ENCODE results near the gene MACO1. TPM values are rescaled to one million over a fixed set of nuclear protein-coding genes. Genes with fewer than 3 reads are reported as not detected.
"Not testable (repeated sequence)": the region's sequence is repeated elsewhere in the genome, so short reads cannot be mapped to it uniquely, and the experiment has no call there.

Gene MACO1
- total RNA-seq, 1 experiment from 2014 or later = 9.6 TPM

DNA sequence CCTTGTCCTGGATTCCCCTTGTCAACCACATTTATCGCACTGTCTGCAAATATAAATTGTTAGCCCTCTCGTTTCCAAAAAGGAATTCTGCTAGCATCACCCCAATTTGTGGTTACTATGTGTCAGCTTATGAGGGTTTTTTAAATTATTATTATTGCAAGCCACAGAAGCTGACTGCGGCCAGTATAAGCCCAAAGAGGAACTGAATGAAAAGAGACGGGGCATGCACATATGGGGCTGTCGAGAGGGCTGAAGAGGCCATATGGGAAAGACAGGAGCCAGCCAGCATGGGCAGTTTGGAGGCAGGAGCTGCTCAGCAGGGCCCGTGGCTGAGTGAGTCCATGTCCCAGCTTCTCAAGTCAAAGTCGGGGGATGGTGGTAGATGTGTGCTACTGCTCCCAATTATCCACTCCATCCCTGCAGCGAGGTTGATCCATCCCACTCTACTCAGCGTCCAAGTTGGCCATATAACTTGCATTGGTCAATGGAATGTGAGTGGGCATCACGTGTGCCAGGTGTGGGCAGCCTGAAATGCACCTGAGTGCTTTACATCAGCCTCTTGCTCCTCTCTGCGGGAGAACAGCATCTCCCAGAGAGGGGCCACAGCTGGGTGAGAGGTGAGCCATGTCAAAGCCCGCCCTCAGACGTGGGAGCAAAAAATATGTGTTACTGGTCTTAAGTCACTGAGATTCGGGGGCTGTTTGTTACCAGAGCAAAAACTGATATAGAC, 75.1 kb downstream of the MACO1 start:
- H2AFZ ChIP-seq = 0 out of 2 replicates have a peak overlapping the region, but pooled peaks have one; percentile 76
- no peaks in the 10 kb centered on the region for H4K20me1 ChIP-seq (ENCODE audit: insufficient read depth)
- H3K4me2 ChIP-seq = peak overlapping the region; percentile 68
- no TSS peak for BruUV-seq (replicated peaks)
- no peak overlapping the region for H3K4me3 ChIP-seq
- H3F3A ChIP-seq (ENCODE audit: insufficient read depth, low read depth) = peaks cover 5% of the 10 kb centered on the region; the same call in 1 of the 2 replicates
- POLR2A ChIA-PET (ENCODE audit: unreplicated experiment) = no interaction called here
- no peak for DNase-seq
- H3K79me2 ChIP-seq (ENCODE audit: low read depth) = no peaks in the 10 kb centered on the region
- TF ChIP-seq EZH2 (IDR thresholded peaks at IDR 0.05; ENCODE audit: low read depth) = no peak
- TF ChIP-seq, protein P1, sequence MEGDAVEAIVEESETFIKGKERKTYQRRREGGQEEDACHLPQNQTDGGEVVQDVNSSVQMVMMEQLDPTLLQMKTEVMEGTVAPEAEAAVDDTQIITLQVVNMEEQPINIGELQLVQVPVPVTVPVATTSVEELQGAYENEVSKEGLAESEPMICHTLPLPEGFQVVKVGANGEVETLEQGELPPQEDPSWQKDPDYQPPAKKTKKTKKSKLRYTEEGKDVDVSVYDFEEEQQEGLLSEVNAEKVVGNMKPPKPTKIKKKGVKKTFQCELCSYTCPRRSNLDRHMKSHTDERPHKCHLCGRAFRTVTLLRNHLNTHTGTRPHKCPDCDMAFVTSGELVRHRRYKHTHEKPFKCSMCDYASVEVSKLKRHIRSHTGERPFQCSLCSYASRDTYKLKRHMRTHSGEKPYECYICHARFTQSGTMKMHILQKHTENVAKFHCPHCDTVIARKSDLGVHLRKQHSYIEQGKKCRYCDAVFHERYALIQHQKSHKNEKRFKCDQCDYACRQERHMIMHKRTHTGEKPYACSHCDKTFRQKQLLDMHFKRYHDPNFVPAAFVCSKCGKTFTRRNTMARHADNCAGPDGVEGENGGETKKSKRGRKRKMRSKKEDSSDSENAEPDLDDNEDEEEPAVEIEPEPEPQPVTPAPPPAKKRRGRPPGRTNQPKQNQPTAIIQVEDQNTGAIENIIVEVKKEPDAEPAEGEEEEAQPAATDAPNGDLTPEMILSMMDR (conservative IDR thresholded peaks at IDR 0.05) = no peak
- no peak overlapping the region for H3K27ac ChIP-seq
- intact Hi-C loops (cut with micrococcal nuclease; ENCODE audit: unreplicated experiment) = loop anchor here (2.0 kb wide), 2 partner anchors 63 to 291 kb away; no protein-coding TSS in a partner anchor
- no peaks in the 10 kb centered on the region for H3K9me2 ChIP-seq (ENCODE audit: insufficient read depth)
- no peaks in the 10 kb centered on the region for H3K36me3 ChIP-seq (ENCODE audit: low read depth)
- H3K27me3 ChIP-seq (ENCODE audit: insufficient read depth, low read depth) = no peaks in the 10 kb centered on the region
- no peaks in the 10 kb centered on the region for H3K9me3 ChIP-seq (ENCODE audit: insufficient read depth, low read depth)
- peaks cover 14% of the 10 kb centered on the region for H3K4me1 ChIP-seq (replicated peaks; ENCODE audit: insufficient read depth)
- CTCF ChIA-PET = interaction anchor here (0.6 kb wide), 1 partner anchor 74 kb away, joined by 6 read pairs; no protein-coding TSS in a partner anchor

DNA sequence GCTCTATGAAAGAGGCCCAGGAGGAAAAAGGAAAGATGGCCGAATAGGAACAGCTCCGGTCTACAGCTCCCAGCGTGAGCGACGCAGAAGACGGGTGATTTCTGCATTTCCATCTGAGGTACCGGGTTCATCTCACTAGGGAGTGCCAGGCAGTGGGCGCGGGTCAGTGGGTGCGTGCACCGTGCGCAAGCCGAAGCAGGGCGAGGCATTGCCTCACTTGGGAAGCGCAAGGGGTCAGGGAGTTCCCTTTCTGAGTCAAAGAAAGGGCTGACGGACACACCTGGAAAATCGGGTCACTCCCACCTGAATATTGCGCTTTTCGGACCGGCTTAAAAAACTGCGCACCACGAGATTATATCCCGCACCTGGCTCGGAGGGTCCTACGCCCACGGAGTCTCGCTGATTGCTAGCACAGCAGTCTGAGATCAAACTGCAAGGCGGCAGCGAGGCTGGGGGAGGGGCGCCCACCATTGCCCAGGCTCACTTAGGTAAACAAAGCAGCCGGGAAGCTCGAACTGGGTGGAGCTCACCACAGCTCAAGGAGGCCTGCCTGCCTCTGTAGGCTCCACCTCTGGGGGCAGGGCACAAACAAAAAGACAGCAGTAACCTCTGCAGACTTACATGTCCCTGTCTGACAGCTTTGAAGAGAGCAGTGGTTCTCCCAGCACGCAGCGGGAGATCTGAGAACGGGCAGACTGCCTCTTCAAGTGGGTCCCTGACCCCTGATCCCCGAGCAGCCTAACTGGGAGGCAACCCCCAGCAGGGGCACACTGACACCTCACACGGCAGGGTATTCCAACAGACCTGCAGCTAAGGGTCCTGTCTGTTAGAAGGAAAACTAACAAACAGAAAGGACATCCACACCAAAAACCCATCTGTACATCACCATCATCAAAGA, 76.1 kb downstream of the MACO1 start:
- DNase-seq = peak in 1 of 2 experiments; percentile 46
- Histone ChIP-seq H3K4me2 (peak overlapping the region; percentile 68), H2AFZ (peak overlapping the region; percentile 76; the same call in 1 of the 2 replicates), H3K4me3 (peak overlapping the region; percentile 54; the same call in 1 of the 2 replicates), H3K4me1 (replicated peaks; ENCODE audit: insufficient read depth) (peaks cover 13% of the 10 kb centered on the region)
- H3K27me3 ChIP-seq (ENCODE audit: insufficient read depth, low read depth); H3K36me3 ChIP-seq (ENCODE audit: low read depth); H3F3A ChIP-seq (ENCODE audit: insufficient read depth, low read depth); BruUV-seq (replicated peaks); H4K20me1 ChIP-seq (ENCODE audit: insufficient read depth); CTCF ChIA-PET; H3K79me2 ChIP-seq (ENCODE audit: low read depth); H3K9me2 ChIP-seq (ENCODE audit: insufficient read depth); H3K27ac ChIP-seq; H3K9me3 ChIP-seq (ENCODE audit: insufficient read depth, low read depth); POLR2A ChIA-PET (ENCODE audit: unreplicated experiment): not testable (repeated sequence)
- intact Hi-C loops (cut with micrococcal nuclease; ENCODE audit: unreplicated experiment) = loop anchor here (2.0 kb wide), 1 partner anchor 62 kb away; no protein-coding TSS in a partner anchor

- intact Hi-C loops (cut with micrococcal nuclease; ENCODE audit: unreplicated experiment) = no loop called here
- no peaks in the 10 kb centered on the region for H3K4me1 ChIP-seq (replicated peaks; ENCODE audit: insufficient read depth)
- no peak overlapping the region for H3K4me2 ChIP-seq
- POLR2A ChIA-PET (ENCODE audit: unreplicated experiment) = no interaction called here
- H3K27me3 ChIP-seq (ENCODE audit: insufficient read depth, low read depth) = no peaks in the 10 kb centered on the region
- no peaks in the 10 kb centered on the region for H3K9me2 ChIP-seq (ENCODE audit: insufficient read depth)
- H3K36me3 ChIP-seq (ENCODE audit: low read depth) = no peaks in the 10 kb centered on the region
- no peaks in the 10 kb centered on the region for H3F3A ChIP-seq (ENCODE audit: insufficient read depth, low read depth)
- H4K20me1 ChIP-seq (ENCODE audit: insufficient read depth) = no peaks in the 10 kb centered on the region
- DNase-seq = no peak
- H2AFZ ChIP-seq = no peak overlapping the region
- no peak overlapping the region for H3K4me3 ChIP-seq
- no TSS peak for BruUV-seq (replicated peaks)
- no peak overlapping the region for H3K27ac ChIP-seq
- TF ChIP-seq EZH2 (IDR thresholded peaks at IDR 0.05; ENCODE audit: low read depth) = no peak
- TF ChIP-seq, protein P1 (conservative IDR thresholded peaks at IDR 0.05) = no peak
- H3K79me2 ChIP-seq (ENCODE audit: low read depth) = no peaks in the 10 kb centered on the region
- CTCF ChIA-PET = no interaction called here
- no peaks in the 10 kb centered on the region for H3K9me3 ChIP-seq (ENCODE audit: insufficient read depth, low read depth)
Observed at GRCh38 chr1:25513666-25514065, 83.0 kb downstream of the MACO1 start.

All from PC-9 (cell line).